Measurements from ENCODE around the gene CDK17.
"Not testable (repeated sequence)": the region's sequence is repeated elsewhere in the genome, so short reads cannot be mapped to it uniquely, and the experiment has no call there.

The CDK17 gene

DNA sequence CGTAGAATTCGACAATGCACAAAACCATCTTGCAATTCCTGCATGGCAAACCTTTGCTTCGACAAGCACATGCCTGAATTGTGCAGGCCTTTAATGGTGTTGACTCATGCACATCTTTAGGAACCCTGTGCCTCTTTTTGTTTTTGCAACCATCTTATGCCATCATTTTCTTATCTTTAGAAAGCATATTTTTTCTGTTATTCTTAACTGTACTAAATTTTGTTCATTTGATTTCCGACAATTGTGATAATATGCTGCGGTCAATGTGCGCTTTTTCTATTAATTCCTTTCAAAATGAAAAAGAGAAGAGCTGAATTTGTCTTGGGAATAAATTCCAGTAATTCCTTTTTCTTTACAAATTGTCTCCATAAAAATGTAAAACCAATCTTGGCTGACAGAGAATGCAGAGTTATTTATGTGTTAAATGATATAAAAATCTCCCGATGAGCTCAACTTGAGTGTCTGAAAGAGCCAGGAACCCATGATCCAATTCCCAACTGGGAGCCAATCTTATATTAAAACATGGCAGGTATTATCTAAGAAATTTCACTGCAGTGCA lies 20.1 kb upstream of the CDK17 start:
- H3K36me3 ChIP-seq (ENCODE audit: control insufficient read depth, insufficient read depth, low read length), result no peaks in the 10 kb centered on the region
- H3K79me2 ChIP-seq, result no peaks in the 10 kb centered on the region
- H3K4me2 ChIP-seq (ENCODE audit: low read length), result no peak overlapping the region
- no peaks in the 10 kb centered on the region for H3K27me3 ChIP-seq (ENCODE audit: control insufficient read depth, insufficient read depth, low read length)
- no peak overlapping the region for H3K4me3 ChIP-seq (ENCODE audit: low read depth, low read length)
- H3K9me3 ChIP-seq (ENCODE audit: control insufficient read depth, low read length), result no peaks in the 10 kb centered on the region
- no peaks in the 10 kb centered on the region for H3K4me1 ChIP-seq
- H3K9ac ChIP-seq, result no peak overlapping the region
- TF ChIP-seq, protein P1, sequence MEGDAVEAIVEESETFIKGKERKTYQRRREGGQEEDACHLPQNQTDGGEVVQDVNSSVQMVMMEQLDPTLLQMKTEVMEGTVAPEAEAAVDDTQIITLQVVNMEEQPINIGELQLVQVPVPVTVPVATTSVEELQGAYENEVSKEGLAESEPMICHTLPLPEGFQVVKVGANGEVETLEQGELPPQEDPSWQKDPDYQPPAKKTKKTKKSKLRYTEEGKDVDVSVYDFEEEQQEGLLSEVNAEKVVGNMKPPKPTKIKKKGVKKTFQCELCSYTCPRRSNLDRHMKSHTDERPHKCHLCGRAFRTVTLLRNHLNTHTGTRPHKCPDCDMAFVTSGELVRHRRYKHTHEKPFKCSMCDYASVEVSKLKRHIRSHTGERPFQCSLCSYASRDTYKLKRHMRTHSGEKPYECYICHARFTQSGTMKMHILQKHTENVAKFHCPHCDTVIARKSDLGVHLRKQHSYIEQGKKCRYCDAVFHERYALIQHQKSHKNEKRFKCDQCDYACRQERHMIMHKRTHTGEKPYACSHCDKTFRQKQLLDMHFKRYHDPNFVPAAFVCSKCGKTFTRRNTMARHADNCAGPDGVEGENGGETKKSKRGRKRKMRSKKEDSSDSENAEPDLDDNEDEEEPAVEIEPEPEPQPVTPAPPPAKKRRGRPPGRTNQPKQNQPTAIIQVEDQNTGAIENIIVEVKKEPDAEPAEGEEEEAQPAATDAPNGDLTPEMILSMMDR (IDR thresholded peaks at IDR 0.05), result no peak
- H3K27ac ChIP-seq, result no peak overlapping the region
- no peak overlapping the region for H2AFZ ChIP-seq

DNA sequence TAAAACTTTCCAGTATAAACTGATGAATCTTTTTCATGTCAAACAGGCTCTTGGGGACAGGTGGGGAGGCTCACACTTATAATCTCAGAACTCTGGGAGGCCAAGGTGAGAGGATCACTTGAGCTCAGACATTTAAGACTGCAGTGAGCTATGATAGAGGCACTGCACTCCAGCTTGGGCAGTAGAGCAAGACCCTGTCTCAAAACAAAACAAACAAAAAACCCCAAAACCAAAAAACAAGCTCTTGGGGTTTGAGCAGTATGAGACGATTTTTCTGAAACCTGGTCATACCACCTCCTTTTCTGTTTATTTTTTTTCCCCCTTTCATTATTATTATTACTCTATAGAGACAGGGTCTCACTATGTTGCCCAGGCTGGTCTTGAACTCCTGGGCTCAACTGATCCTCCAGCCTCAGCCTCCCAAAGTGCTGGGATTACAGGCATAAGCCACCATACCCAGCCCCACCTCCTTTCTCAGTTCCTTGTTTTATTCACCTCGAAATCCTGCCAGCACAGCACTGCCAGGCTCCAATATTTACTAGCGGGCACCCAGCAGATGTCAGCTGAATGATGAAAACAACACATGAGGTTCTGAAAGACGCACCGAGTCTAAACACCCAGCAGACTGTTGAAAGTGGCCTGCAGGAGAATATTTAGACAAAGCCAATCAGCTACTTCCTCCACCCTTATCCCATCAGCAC lies 19.5 kb upstream of the CDK17 start:
- Histone ChIP-seq H3K4me3 (ENCODE audit: low read depth, low read length) (no peak overlapping the region), H3K9ac (no peak overlapping the region), H3K27me3 (ENCODE audit: control insufficient read depth, insufficient read depth, low read length) (no peaks in the 10 kb centered on the region), H3K4me2 (ENCODE audit: low read length) (no peak overlapping the region), H2AFZ (no peak overlapping the region), H3K27ac (no peak overlapping the region), H3K4me1 (no peaks in the 10 kb centered on the region), H3K36me3 (ENCODE audit: control insufficient read depth, insufficient read depth, low read length) (no peaks in the 10 kb centered on the region), H3K9me3 (ENCODE audit: control insufficient read depth, low read length) (no peaks in the 10 kb centered on the region), H3K79me2 (no peaks in the 10 kb centered on the region)
- TF ChIP-seq, protein P1 (IDR thresholded peaks at IDR 0.05), result no peak

DNA sequence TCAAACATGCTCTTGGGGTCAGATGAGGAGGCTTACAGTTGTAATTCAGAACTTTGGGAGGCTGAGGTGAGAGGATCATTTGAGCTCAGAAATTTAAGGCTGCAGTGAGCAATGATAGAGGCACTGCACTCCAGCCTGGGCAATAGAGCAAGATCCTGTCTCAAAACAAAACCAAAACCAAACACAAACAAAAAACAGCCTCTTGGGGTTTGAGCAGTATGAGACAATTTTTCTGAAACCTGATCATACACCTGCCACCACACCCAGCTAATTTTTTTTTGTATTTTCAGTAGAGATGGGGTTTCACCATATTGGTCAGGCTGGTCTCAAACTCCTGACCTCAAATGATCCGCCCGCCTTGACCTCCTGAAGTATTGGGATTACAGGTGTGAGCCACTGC lies 17.4 kb upstream of the CDK17 start:
- not testable (repeated sequence) for H3K4me2 ChIP-seq (ENCODE audit: low read length); H3K9me3 ChIP-seq (ENCODE audit: control insufficient read depth, low read length); H3K27ac ChIP-seq; H3K4me3 ChIP-seq (ENCODE audit: low read depth, low read length); H3K9ac ChIP-seq; H3K4me1 ChIP-seq; H2AFZ ChIP-seq; H3K36me3 ChIP-seq (ENCODE audit: control insufficient read depth, insufficient read depth, low read length); H3K79me2 ChIP-seq; H3K27me3 ChIP-seq (ENCODE audit: control insufficient read depth, insufficient read depth, low read length)

DNA sequence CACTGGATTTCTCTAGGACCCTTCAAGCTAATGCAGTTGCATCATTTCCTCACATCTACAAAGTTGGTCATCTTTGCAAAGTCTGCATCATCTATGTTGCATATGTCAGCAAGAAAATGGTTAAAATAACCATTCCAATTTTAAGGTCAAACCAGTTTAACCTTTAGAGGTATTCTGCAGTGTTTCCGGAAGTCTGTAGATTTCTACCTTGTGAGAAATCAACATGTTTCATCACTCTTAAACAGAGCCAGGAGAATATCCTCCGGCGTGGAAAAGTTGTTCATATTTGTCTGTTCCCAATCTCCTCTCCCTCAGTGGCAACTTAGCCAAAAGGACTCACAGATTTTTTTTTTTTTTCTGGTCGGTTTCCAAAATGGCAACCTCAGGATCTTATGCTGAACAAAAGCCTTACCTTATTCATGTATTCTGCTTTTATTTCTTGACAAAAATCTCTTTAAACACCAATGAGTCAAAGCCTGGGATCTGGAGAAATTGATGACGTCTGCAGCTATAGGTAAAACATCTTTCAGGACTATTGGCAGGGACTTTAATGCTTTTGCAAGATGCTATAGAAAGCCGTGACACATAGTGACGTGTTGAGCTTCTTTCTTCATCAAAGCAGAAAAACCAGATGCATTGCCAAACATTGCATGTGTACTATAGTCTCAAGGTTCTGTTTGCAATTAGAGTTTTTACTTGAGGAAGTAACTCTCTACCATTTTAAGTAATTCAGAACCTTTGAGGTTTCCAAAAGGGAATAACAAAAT lies 16.0 kb upstream of the CDK17 start:
- Histone ChIP-seq H3K79me2 (no peaks in the 10 kb centered on the region), H3K27me3 (ENCODE audit: control insufficient read depth, insufficient read depth, low read length) (no peaks in the 10 kb centered on the region), H3K9ac (no peak overlapping the region), H3K4me2 (ENCODE audit: low read length) (no peak overlapping the region), H3K9me3 (ENCODE audit: control insufficient read depth, low read length) (no peaks in the 10 kb centered on the region), H2AFZ (no peak overlapping the region), H3K4me3 (ENCODE audit: low read depth, low read length) (no peak overlapping the region), H3K36me3 (ENCODE audit: control insufficient read depth, insufficient read depth, low read length) (no peaks in the 10 kb centered on the region), H3K4me1 (no peaks in the 10 kb centered on the region), H3K27ac (no peak overlapping the region)
- TF ChIP-seq, protein P1 (IDR thresholded peaks at IDR 0.05), result no peak

DNA sequence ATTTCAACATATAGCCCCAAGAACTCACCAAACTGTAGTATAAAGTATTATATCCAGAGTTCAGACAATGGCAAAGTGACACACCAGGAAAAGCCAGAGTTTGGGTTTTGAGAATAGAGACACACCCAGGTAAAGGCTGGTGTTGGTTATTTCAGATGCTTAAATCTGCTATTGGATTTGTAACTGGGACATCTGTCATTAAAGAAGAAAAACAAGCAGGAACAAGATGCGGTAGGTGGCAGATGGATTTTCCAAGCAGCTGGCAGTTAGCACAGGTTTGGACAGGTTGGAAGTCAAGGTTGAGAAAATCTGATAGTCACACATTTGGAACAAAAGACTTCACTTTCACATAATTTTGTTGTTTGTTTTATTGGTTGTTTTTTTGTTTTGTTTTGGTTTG lies 14.4 kb upstream of the CDK17 start:
- H3K36me3 ChIP-seq (ENCODE audit: control insufficient read depth, insufficient read depth, low read length), result no peaks in the 10 kb centered on the region
- no peaks in the 10 kb centered on the region for H3K79me2 ChIP-seq
- TF ChIP-seq, protein P1 (IDR thresholded peaks at IDR 0.05), result no peak
- H3K27ac ChIP-seq, result no peak overlapping the region
- H3K27me3 ChIP-seq (ENCODE audit: control insufficient read depth, insufficient read depth, low read length), result no peaks in the 10 kb centered on the region
- no peak overlapping the region for H2AFZ ChIP-seq
- H3K9ac ChIP-seq, result no peak overlapping the region
- no peaks in the 10 kb centered on the region for H3K9me3 ChIP-seq (ENCODE audit: control insufficient read depth, low read length)
- H3K4me2 ChIP-seq (ENCODE audit: low read length), result no peak overlapping the region
- no peaks in the 10 kb centered on the region for H3K4me1 ChIP-seq
- H3K4me3 ChIP-seq (ENCODE audit: low read depth, low read length), result no peak overlapping the region
